ENCODE results near the gene ABCG2. TPM values are rescaled to one million over a fixed set of nuclear protein-coding genes. Genes with fewer than 3 reads are reported as not detected.
"Not testable (repeated sequence)": the region's sequence is repeated elsewhere in the genome, so short reads cannot be mapped to it uniquely, and the experiment has no call there.

The ABCG2 gene
- total RNA-seq, 8 experiments from 2014 or later, result 0.05 to 39.6 (median 0.31) TPM

GRCh38 chr4:88130544-88131305 lies 27.7 kb downstream of the ABCG2 start:
- H3K4me1 ChIP-seq (replicated peaks in 1 of 2), result no peaks in the 10 kb centered on the region
- in situ Hi-C loops (cut with MboI; ENCODE audit: low pct_unique_long_range_greater_than_20kb in 2 of 9, low sequenced_read_pairs in 9 of 9, unreplicated experiment in 9 of 9), result no loop called here
- 69 to 100% (median 84%) methylated on average over 1 to 9 of the region's 9 CpGs for WGBS, 10 experiments
- ATAC-seq (replicated peaks in 6 of 8), result no peak
- no peak overlapping the region for H3K27ac ChIP-seq
- H3K4me3 ChIP-seq, result no peak overlapping the region

- H3K4me1 ChIP-seq (replicated peaks in 1 of 2), result no peaks in the 10 kb centered on the region
- ATAC-seq (replicated peaks in 6 of 8), result no peak
Observed at GRCh38 chr4:88130003-88130402, 28.4 kb downstream of the ABCG2 start.

GRCh38 chr4:88122260-88122659 lies 36.2 kb downstream of the ABCG2 start:
- H3K27ac ChIP-seq; H3K4me3 ChIP-seq; ATAC-seq (replicated peaks in 6 of 8); H3K4me1 ChIP-seq (replicated peaks in 1 of 2); in situ Hi-C loops (cut with MboI; ENCODE audit: low pct_unique_long_range_greater_than_20kb in 2 of 9, low sequenced_read_pairs in 9 of 9, unreplicated experiment in 9 of 9): not testable (repeated sequence)
- WGBS, 10 experiments, result 57 to 100% (median 100%) methylated on average over 1 to 4 of the region's 5 CpGs; no CpG with 5 or more reads in 4 of the 10 experiments

More at GRCh38 chr4:88130003-88130402, 28.4 kb downstream of the ABCG2 start:
- WGBS, 10 experiments, result 61 to 100% (median 92%) methylated on average over 1 to 5 of the region's 5 CpGs; no CpG with 5 or more reads in 2 of the 10 experiments
- in situ Hi-C loops (cut with MboI; ENCODE audit: low pct_unique_long_range_greater_than_20kb in 2 of 9, low sequenced_read_pairs in 9 of 9, unreplicated experiment in 9 of 9), result no loop called here
- Histone ChIP-seq H3K27ac (no peak overlapping the region), H3K4me3 (no peak overlapping the region)

- Histone ChIP-seq H3K4me3 (no peak overlapping the region), H3K4me1 (replicated peaks in 1 of 2) (no peaks in the 10 kb centered on the region), H3K27ac (no peak overlapping the region)
- 0 to 50% (median 35%) methylated on average over 1 to 2 of the region's 2 CpGs; no CpG with 5 or more reads in 4 of the 10 experiments for WGBS, 10 experiments
- in situ Hi-C loops (cut with MboI; ENCODE audit: low pct_unique_long_range_greater_than_20kb in 2 of 9, low sequenced_read_pairs in 9 of 9, unreplicated experiment in 9 of 9), result no loop called here
- no peak for ATAC-seq (replicated peaks in 6 of 8)
Observed at GRCh38 chr4:88119943-88120342, 38.5 kb downstream of the ABCG2 start.

GRCh38 chr4:88115587-88115986 lies 42.9 kb downstream of the ABCG2 start:
- Histone ChIP-seq H3K4me3 (no peak overlapping the region), H3K27ac (no peak overlapping the region), H3K4me1 (replicated peaks in 1 of 2) (no peaks in the 10 kb centered on the region)
- in situ Hi-C loops (cut with MboI; ENCODE audit: low pct_unique_long_range_greater_than_20kb in 2 of 9, low sequenced_read_pairs in 9 of 9, unreplicated experiment in 9 of 9), result no loop called here
- ATAC-seq (replicated peaks in 6 of 8), result no peak
- 45 to 100% (median 93%) methylated on average over 1 to 5 of the region's 5 CpGs; no CpG with 5 or more reads in 1 of the 10 experiments for WGBS, 10 experiments

- Histone ChIP-seq H3K4me1 (replicated peaks in 1 of 2) (no peaks in the 10 kb centered on the region), H3K27ac (no peak overlapping the region), H3K4me3 (no peak overlapping the region)
- no peak for ATAC-seq (replicated peaks in 6 of 8)
- in situ Hi-C loops (cut with MboI; ENCODE audit: low pct_unique_long_range_greater_than_20kb in 2 of 9, low sequenced_read_pairs in 9 of 9, unreplicated experiment in 9 of 9), result no loop called here
- 30 to 100% (median 89%) methylated on average over 1 to 5 of the region's 5 CpGs; no CpG with 5 or more reads in 4 of the 10 experiments for WGBS, 10 experiments
Observed at GRCh38 chr4:88112856-88113255, 45.6 kb downstream of the ABCG2 start.

GRCh38 chr4:88110826-88111225 lies 47.6 kb downstream of the ABCG2 start:
- ATAC-seq (replicated peaks in 6 of 8), result peak in 1 of 8 experiments; percentile 15
- H3K4me1 ChIP-seq (replicated peaks in 1 of 2), result no peaks in the 10 kb centered on the region
- WGBS, 10 experiments, result 23 to 90% (median 68%) methylated on average over 1 to 2 of the region's 2 CpGs; no CpG with 5 or more reads in 1 of the 10 experiments
- H3K4me3 ChIP-seq, result no peak overlapping the region
- in situ Hi-C loops (cut with MboI; ENCODE audit: low pct_unique_long_range_greater_than_20kb in 2 of 9, low sequenced_read_pairs in 9 of 9, unreplicated experiment in 9 of 9), result no loop called here
- no peak overlapping the region for H3K27ac ChIP-seq

GRCh38 chr4:88109123-88109881 lies 49.1 kb downstream of the ABCG2 start:
- Histone ChIP-seq H3K4me3 (no peak overlapping the region), H3K27ac (no peak overlapping the region), H3K4me1 (replicated peaks in 1 of 2) (no peaks in the 10 kb centered on the region)
- in situ Hi-C loops (cut with MboI; ENCODE audit: low pct_unique_long_range_greater_than_20kb in 2 of 9, low sequenced_read_pairs in 9 of 9, unreplicated experiment in 9 of 9), result no loop called here
- ATAC-seq (replicated peaks in 6 of 8), result peak in 1 of 8 experiments; percentile 16
- WGBS, 10 experiments, result 56 to 100% (median 90%) methylated on average over 1 to 5 of the region's 5 CpGs; no CpG with 5 or more reads in 1 of the 10 experiments

GRCh38 chr4:88108747-88109122 lies 49.7 kb downstream of the ABCG2 start:
- Histone ChIP-seq H3K4me1 (replicated peaks in 1 of 2) (no peaks in the 10 kb centered on the region), H3K4me3 (no peak overlapping the region), H3K27ac (no peak overlapping the region)
- 20 to 96% (median 86%) methylated on average over 1 to 5 of the region's 5 CpGs; no CpG with 5 or more reads in 1 of the 10 experiments for WGBS, 10 experiments
- in situ Hi-C loops (cut with MboI; ENCODE audit: low pct_unique_long_range_greater_than_20kb in 2 of 9, low sequenced_read_pairs in 9 of 9, unreplicated experiment in 9 of 9), result no loop called here
- peak in 3 of 8 experiments; percentile 20 to 80 (median 72) for ATAC-seq (replicated peaks in 6 of 8)

- H3K27ac ChIP-seq; ATAC-seq (replicated peaks in 6 of 8); in situ Hi-C loops (cut with MboI; ENCODE audit: low pct_unique_long_range_greater_than_20kb in 2 of 9, low sequenced_read_pairs in 9 of 9, unreplicated experiment in 9 of 9); H3K4me3 ChIP-seq; H3K4me1 ChIP-seq (replicated peaks in 1 of 2): not testable (repeated sequence)
- WGBS, 10 experiments, result 78 to 100% (median 92%) methylated on average over 2 to 7 of the region's 7 CpGs; no CpG with 5 or more reads in 1 of the 10 experiments
Observed at GRCh38 chr4:88108108-88108465, 50.4 kb downstream of the ABCG2 start.

- Histone ChIP-seq H3K4me3 (no peak overlapping the region), H3K4me1 (replicated peaks in 1 of 2) (no peaks in the 10 kb centered on the region), H3K27ac (no peak overlapping the region)
- 67 to 100% (median 87%) methylated on average over 1 to 2 of the region's 2 CpGs; no CpG with 5 or more reads in 4 of the 10 experiments for WGBS, 10 experiments
- in situ Hi-C loops (cut with MboI; ENCODE audit: low pct_unique_long_range_greater_than_20kb in 2 of 9, low sequenced_read_pairs in 9 of 9, unreplicated experiment in 9 of 9), result no loop called here
- ATAC-seq (replicated peaks in 6 of 8), result peak in 1 of 8 experiments; percentile 17
Observed at GRCh38 chr4:88107406-88108107, 50.9 kb downstream of the ABCG2 start.

GRCh38 chr4:88106205-88106604 lies 52.2 kb downstream of the ABCG2 start:
- ATAC-seq (replicated peaks in 6 of 8), result no peak
- H3K27ac ChIP-seq, result no peak overlapping the region
- H3K4me3 ChIP-seq, result no peak overlapping the region
- 14 to 100% (median 97%) methylated on average over 1 to 3 of the region's 3 CpGs; no CpG with 5 or more reads in 2 of the 10 experiments for WGBS, 10 experiments
- in situ Hi-C loops (cut with MboI; ENCODE audit: low pct_unique_long_range_greater_than_20kb in 2 of 9, low sequenced_read_pairs in 9 of 9, unreplicated experiment in 9 of 9), result no loop called here
- no peaks in the 10 kb centered on the region for H3K4me1 ChIP-seq (replicated peaks in 1 of 2)
